Measurements from ENCODE around the gene ZNF652.

GRCh38 chr17:49325980-49326379 lies 36.1 kb downstream of the ZNF652 start:
- no peak for TF ChIP-seq CTCF (optimal IDR thresholded peaks at IDR 0.05 in 1 of 3, IDR thresholded peaks at IDR 0.05 in 1 of 3, conservative IDR thresholded peaks at IDR 0.05 in 1 of 3; ENCODE audit: extremely low read depth in 1 of 3, insufficient read depth in 2 of 3, low read length in 3 of 3)
- TF ChIP-seq EZH2 (IDR thresholded peaks at IDR 0.05; ENCODE audit: low read length), result no peak
